ENCODE measurements around the gene C2orf92.

The C2orf92 gene

DNA sequence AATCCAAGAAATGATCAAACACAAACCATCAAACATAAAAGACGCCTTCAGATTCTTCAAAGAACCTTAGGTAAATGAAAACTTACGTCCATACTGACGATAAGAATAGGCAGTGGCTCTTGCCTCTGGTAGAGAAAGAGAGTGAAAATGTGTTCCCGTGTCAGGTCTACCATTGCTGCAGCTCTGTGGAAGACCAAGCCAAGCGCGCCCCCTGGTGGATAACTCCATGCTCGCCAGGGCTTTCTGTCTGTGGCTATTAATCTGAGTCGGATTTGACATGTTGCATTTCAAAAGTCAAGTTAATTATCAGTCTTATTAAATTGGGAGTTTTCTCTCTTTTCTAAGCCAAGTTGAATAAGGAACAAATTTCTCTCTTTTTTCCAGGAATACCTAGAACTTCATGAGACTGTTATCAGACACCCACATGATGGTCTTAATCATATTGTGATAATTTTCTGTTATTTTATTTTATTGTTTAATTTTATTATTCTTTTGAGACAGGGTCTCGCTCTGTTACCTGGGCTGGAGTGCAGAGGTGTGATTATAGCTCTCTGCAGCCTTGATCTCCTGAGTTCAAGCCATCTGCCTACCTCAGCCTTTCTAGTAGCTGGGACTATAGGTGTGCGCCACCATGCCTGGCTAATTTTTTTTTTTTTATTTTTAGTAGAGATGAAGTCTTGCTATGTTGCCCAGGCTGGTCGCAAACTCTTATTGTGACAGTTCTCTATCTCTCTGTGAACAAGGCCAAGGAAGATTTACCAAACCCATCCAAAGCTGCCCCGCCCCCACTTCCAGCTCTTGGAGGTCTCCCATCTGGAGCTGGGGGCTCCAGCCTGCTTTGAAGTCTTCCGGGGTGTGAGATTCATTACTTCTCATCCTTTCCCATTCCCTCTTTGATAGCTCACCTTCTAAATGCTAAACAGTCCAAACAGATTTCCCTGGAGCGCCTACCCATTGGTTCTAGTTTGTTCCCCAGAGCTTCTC lies 28.0 kb downstream of the C2orf92 start:
- TF ChIP-seq ZNF274 (IDR thresholded peaks at IDR 0.05; ENCODE audit: low read depth, low read length) = no peak
- no peak for TF ChIP-seq SUZ12 (IDR thresholded peaks at IDR 0.05; ENCODE audit: extremely low read depth, insufficient read depth, insufficient read length)
- no peak for TF ChIP-seq YY1 (IDR thresholded peaks at IDR 0.05; ENCODE audit: insufficient read depth, insufficient read length)
- H3K36me3 ChIP-seq (ENCODE audit: insufficient read depth, insufficient read length, low read length) = no peaks in the 10 kb centered on the region
- no peaks in the 10 kb centered on the region for H3K27me3 ChIP-seq (ENCODE audit: insufficient read depth, insufficient read length)
- peak; percentile 70 for DNase-seq (ENCODE audit: low read depth, low spot score)
- H3K9me3 ChIP-seq (ENCODE audit: insufficient read depth, low read length) = peaks cover 11% of the 10 kb centered on the region; the same call in 1 of the 2 replicates
- H3K4me1 ChIP-seq (ENCODE audit: insufficient read depth, insufficient read length) = no peaks in the 10 kb centered on the region
- no peak overlapping the region for H3K9ac ChIP-seq (ENCODE audit: insufficient read length, low read depth)
- H3K4me3 ChIP-seq (ENCODE audit: insufficient read length, low read depth) = no peak overlapping the region

DNA sequence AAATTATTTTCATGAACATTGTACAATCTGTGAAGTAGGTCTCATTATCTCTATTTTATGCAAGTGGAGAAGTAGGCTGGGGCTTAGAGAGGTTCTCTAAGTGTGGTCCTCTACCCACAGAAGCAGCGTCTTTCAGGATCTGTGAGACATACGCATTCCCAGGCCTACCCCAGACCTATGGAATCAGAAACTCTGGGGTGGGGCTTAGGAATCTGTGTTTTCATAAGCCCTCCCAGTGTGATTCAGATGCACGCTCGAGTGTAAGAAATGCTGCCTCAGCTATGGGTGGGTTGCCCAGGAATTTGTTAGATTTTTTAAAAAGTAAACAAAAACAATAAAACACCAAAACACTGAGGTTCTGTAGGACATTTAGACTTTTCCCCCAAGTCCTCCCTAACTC lies 29.0 kb downstream of the C2orf92 start:
- DNase-seq (ENCODE audit: low read depth, low spot score) = no peak
- no peaks in the 10 kb centered on the region for H3K4me1 ChIP-seq (ENCODE audit: insufficient read depth, insufficient read length)
- H3K9ac ChIP-seq (ENCODE audit: insufficient read length, low read depth) = no peak overlapping the region
- no peaks in the 10 kb centered on the region for H3K36me3 ChIP-seq (ENCODE audit: insufficient read depth, insufficient read length, low read length)
- H3K9me3 ChIP-seq (ENCODE audit: insufficient read depth, low read length) = 0 out of 2 replicates have a peak, but pooled peaks cover 4% of the 10 kb centered on the region
- TF ChIP-seq ZNF274 (IDR thresholded peaks at IDR 0.05; ENCODE audit: low read depth, low read length) = no peak
- no peak for TF ChIP-seq SUZ12 (IDR thresholded peaks at IDR 0.05; ENCODE audit: extremely low read depth, insufficient read depth, insufficient read length)
- no peak for TF ChIP-seq YY1 (IDR thresholded peaks at IDR 0.05; ENCODE audit: insufficient read depth, insufficient read length)
- no peaks in the 10 kb centered on the region for H3K27me3 ChIP-seq (ENCODE audit: insufficient read depth, insufficient read length)
- H3K4me3 ChIP-seq (ENCODE audit: insufficient read length, low read depth) = no peak overlapping the region

DNA sequence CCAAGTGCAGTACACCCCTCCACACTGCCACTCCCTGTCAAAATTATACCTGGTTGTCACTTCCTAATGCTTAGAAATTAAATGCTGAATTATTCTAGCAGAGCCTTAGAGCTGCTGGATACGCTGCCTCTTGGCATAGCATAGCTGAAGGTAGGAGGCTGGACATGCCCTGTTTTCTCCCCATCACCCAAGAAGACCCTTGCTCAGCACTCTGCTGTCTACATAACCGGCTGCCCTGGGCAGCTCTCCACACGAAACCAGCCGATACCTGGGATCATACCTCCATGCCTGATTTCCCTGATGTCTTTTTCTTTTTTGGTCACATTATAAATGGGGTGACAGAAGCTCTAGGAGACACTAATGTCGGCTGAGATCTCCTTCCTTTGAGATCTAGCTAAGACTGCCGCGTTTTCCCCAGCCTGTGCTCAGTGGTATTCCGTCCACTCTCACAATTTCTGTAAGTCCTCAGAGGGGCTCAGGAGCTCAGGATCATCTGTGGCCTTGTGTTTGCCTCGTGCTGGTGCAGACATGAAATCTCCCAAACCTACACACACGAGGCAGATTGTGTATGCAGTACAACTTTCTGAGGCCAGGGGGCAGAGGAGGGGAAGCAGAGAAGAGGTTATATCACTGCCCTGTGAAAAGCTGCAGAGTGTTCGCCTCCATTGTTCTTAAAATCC lies 30.4 kb downstream of the C2orf92 start:
- Histone ChIP-seq H3K4me3 (ENCODE audit: insufficient read length, low read depth) (no peak overlapping the region), H3K9me3 (ENCODE audit: insufficient read depth, low read length) (no peaks in the 10 kb centered on the region), H3K4me1 (ENCODE audit: insufficient read depth, insufficient read length) (no peaks in the 10 kb centered on the region), H3K36me3 (ENCODE audit: insufficient read depth, insufficient read length, low read length) (no peaks in the 10 kb centered on the region), H3K27me3 (ENCODE audit: insufficient read depth, insufficient read length) (no peaks in the 10 kb centered on the region), H3K9ac (ENCODE audit: insufficient read length, low read depth) (no peak overlapping the region)
- no peak for TF ChIP-seq SUZ12 (IDR thresholded peaks at IDR 0.05; ENCODE audit: extremely low read depth, insufficient read depth, insufficient read length)
- TF ChIP-seq ZNF274 (IDR thresholded peaks at IDR 0.05; ENCODE audit: low read depth, low read length) = no peak
- TF ChIP-seq YY1 (IDR thresholded peaks at IDR 0.05; ENCODE audit: insufficient read depth, insufficient read length) = no peak
- peak; percentile 73 for DNase-seq (ENCODE audit: low read depth, low spot score)

DNA sequence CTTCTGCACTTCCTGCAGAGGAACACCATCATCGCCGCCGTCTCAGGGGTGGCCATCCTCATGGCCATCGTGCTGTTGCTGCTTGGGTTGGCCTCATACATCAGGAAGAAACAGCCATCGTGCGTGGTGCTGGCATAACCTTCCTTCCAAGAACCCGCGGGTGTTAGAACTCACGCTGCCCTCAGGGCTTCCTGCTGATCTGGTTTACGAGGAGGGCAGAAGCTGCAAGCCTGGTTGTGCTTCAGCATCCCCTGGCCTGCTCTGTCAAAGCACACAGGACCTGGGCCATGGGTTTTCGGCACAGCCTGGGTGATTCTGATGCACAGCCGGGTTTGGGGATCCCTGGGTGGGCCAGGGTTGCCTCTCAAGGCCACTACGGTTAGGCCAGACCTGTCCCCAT lies 31.7 kb downstream of the C2orf92 start:
- Histone ChIP-seq H3K36me3 (ENCODE audit: insufficient read depth, insufficient read length, low read length) (no peaks in the 10 kb centered on the region), H3K4me3 (ENCODE audit: insufficient read length, low read depth) (no peak overlapping the region), H3K9ac (ENCODE audit: insufficient read length, low read depth) (no peak overlapping the region), H3K27me3 (ENCODE audit: insufficient read depth, insufficient read length) (no peaks in the 10 kb centered on the region), H3K9me3 (ENCODE audit: insufficient read depth, low read length) (no peaks in the 10 kb centered on the region), H3K4me1 (ENCODE audit: insufficient read depth, insufficient read length) (no peaks in the 10 kb centered on the region)
- DNase-seq (ENCODE audit: low read depth, low spot score) = no peak
- TF ChIP-seq SUZ12 (IDR thresholded peaks at IDR 0.05; ENCODE audit: extremely low read depth, insufficient read depth, insufficient read length) (no peak), YY1 (IDR thresholded peaks at IDR 0.05; ENCODE audit: insufficient read depth, insufficient read length) (no peak), ZNF274 (IDR thresholded peaks at IDR 0.05; ENCODE audit: low read depth, low read length) (no peak)

DNA sequence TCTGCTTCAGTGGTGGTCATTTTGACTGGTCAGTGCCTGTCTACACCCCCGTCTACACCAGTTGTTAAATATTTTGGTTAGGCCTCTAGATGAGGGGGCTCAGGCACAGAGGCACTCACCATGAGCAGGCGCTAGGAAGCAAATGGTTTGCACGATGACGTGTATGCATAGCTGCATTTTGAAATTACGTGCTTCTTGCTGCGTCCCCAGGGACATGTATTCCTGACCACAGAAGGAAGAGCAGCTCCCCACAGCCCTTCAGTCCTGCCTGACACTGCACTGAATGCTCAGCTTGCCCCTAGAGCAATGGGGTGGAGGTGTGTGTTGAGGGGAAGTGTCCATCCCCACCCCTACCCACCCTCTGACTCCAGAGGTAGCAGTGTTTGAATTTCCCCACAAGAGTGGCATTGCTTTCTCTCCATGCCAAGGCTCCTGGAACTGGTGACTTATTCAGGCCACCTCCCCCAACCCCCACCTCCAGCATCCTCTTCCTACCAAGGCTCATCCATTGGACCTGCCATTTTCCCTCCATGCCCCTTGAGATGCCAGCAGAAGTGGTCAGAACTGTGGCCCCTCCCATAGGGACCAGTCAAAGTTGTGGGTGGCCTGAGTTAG lies 32.4 kb downstream of the C2orf92 start:
- Histone ChIP-seq H3K27me3 (ENCODE audit: insufficient read depth, insufficient read length) (no peaks in the 10 kb centered on the region), H3K9ac (ENCODE audit: insufficient read length, low read depth) (no peak overlapping the region), H3K9me3 (ENCODE audit: insufficient read depth, low read length) (no peaks in the 10 kb centered on the region), H3K4me3 (ENCODE audit: insufficient read length, low read depth) (no peak overlapping the region), H3K4me1 (ENCODE audit: insufficient read depth, insufficient read length) (no peaks in the 10 kb centered on the region), H3K36me3 (ENCODE audit: insufficient read depth, insufficient read length, low read length) (no peaks in the 10 kb centered on the region)
- TF ChIP-seq YY1 (IDR thresholded peaks at IDR 0.05; ENCODE audit: insufficient read depth, insufficient read length) (no peak), SUZ12 (IDR thresholded peaks at IDR 0.05; ENCODE audit: extremely low read depth, insufficient read depth, insufficient read length) (no peak), ZNF274 (IDR thresholded peaks at IDR 0.05; ENCODE audit: low read depth, low read length) (no peak)
- DNase-seq (ENCODE audit: low read depth, low spot score) = no peak

DNA sequence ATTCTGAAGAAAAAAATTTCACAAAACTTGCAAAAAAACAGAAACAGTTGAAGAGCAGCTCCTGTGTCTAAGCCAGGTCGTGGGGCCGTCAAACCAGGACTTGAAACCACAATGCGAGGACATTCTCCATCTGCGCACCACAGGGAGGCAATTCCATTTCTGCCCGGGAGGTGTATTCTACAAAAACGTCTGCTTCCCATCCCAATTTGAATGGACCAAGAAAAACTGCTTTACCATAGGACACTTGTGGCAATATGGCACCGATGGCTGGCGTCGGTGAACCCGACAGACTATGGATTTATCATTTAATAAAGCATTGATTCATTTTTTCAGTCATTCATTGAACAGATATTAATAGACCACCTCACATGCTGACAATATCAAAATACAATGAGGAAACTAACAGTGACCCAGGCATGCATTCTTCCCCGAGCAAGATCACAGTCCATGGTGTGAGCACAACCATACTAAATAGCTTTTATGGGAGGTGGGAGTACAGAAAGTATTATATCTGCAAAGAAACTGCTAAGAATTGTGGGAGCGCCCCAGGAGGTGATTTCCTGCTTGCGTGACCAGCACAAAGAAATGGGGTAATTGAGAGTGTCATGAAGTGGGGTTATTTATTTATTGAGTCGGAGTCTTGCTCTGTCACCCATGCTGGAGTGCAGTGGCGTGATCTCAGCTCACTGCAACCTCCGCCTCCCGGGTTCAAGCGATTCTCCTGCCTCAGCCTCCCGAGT lies 33.4 kb downstream of the C2orf92 start:
- Histone ChIP-seq H3K36me3 (ENCODE audit: insufficient read depth, insufficient read length, low read length) (no peaks in the 10 kb centered on the region), H3K4me1 (ENCODE audit: insufficient read depth, insufficient read length) (no peaks in the 10 kb centered on the region), H3K9ac (ENCODE audit: insufficient read length, low read depth) (no peak overlapping the region), H3K4me3 (ENCODE audit: insufficient read length, low read depth) (no peak overlapping the region), H3K27me3 (ENCODE audit: insufficient read depth, insufficient read length) (no peaks in the 10 kb centered on the region), H3K9me3 (ENCODE audit: insufficient read depth, low read length) (no peaks in the 10 kb centered on the region)
- DNase-seq (ENCODE audit: low read depth, low spot score) = no peak
- TF ChIP-seq SUZ12 (IDR thresholded peaks at IDR 0.05; ENCODE audit: extremely low read depth, insufficient read depth, insufficient read length) (no peak), ZNF274 (IDR thresholded peaks at IDR 0.05; ENCODE audit: low read depth, low read length) (no peak), YY1 (IDR thresholded peaks at IDR 0.05; ENCODE audit: insufficient read depth, insufficient read length) (no peak)

Data from NT2/D1 (cell line).